ENCODE data around the gene NPM1.
"Not testable (repeated sequence)": the region's sequence is repeated elsewhere in the genome, so short reads cannot be mapped to it uniquely, and the experiment has no call there.

The NPM1 gene

DNA sequence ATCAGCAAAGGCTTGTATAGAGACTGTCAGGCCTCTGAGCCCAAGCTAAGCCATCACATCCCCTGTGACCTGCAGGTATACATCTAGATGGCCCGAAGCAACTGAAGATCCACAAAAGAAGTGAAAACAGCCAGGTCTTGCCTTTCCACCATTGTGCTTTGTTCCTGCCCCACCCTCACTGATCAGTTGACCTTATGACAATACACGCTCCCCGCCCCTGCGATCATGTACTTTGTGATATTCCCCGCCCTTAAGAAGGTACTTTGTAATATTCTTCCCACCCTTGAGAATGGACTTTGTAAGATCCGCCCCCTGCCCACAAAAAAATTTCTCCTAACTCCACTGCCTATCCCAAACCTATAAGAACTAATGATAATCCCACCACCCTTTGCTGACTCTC, 18.6 kb upstream of the NPM1 start:
- Histone ChIP-seq H3K4me1 (ENCODE audit: insufficient read depth, insufficient read length) (no peaks in the 10 kb centered on the region), H3K4me3 (ENCODE audit: insufficient read length, low read depth) (no peak overlapping the region), H3K9ac (ENCODE audit: insufficient read length, low read depth) (no peak overlapping the region), H3K9me3 (ENCODE audit: insufficient read depth, low read length) (no peaks in the 10 kb centered on the region), H3K27me3 (ENCODE audit: insufficient read depth, insufficient read length) (no peaks in the 10 kb centered on the region), H3K36me3 (ENCODE audit: insufficient read depth, insufficient read length, low read length) (no peaks in the 10 kb centered on the region)
- TF ChIP-seq YY1 (IDR thresholded peaks at IDR 0.05; ENCODE audit: insufficient read depth, insufficient read length) (no peak), SUZ12 (IDR thresholded peaks at IDR 0.05; ENCODE audit: extremely low read depth, insufficient read depth, insufficient read length) (no peak), ZNF274 (IDR thresholded peaks at IDR 0.05; ENCODE audit: low read depth, low read length) (no peak)
- DNase-seq (ENCODE audit: low read depth, low spot score), result no peak

DNA sequence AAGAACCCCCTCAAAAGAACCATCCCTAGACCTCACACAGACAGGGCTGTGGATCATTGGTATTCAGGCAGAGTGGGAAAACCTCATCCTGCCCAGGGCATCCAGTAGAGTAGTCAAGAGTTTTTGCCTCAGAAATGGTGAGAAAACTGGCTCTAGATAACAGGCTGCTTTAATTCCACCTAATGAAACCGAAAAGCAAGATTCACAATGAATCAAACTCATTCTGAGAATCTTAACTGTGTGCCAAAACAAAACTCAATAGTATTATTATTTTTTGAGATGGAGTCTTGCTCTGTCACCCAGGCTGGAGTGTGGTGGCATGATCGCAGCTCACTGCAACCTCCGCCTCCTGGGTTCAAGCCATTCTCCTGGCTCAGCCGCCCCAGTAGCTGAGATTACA, 17.8 kb upstream of the NPM1 start:
- no peak overlapping the region for H3K9ac ChIP-seq (ENCODE audit: insufficient read length, low read depth)
- H3K36me3 ChIP-seq (ENCODE audit: insufficient read depth, insufficient read length, low read length), result no peaks in the 10 kb centered on the region
- no peak for DNase-seq (ENCODE audit: low read depth, low spot score)
- no peak for TF ChIP-seq YY1 (IDR thresholded peaks at IDR 0.05; ENCODE audit: insufficient read depth, insufficient read length)
- no peak for TF ChIP-seq SUZ12 (IDR thresholded peaks at IDR 0.05; ENCODE audit: extremely low read depth, insufficient read depth, insufficient read length)
- no peak for TF ChIP-seq ZNF274 (IDR thresholded peaks at IDR 0.05; ENCODE audit: low read depth, low read length)
- H3K4me3 ChIP-seq (ENCODE audit: insufficient read length, low read depth), result no peak overlapping the region
- H3K27me3 ChIP-seq (ENCODE audit: insufficient read depth, insufficient read length), result no peaks in the 10 kb centered on the region
- no peaks in the 10 kb centered on the region for H3K4me1 ChIP-seq (ENCODE audit: insufficient read depth, insufficient read length)
- no peaks in the 10 kb centered on the region for H3K9me3 ChIP-seq (ENCODE audit: insufficient read depth, low read length)

- not testable (repeated sequence) for DNase-seq (ENCODE audit: low read depth, low spot score); H3K9me3 ChIP-seq (ENCODE audit: insufficient read depth, low read length)
Measured at GRCh38 chr5:171370881-171371280, 16.8 kb upstream of the NPM1 start.

GRCh38 chr5:171371326-171371725, 16.3 kb upstream of the NPM1 start:
- Histone ChIP-seq H3K4me1 (ENCODE audit: insufficient read depth, insufficient read length) (no peaks in the 10 kb centered on the region), H3K4me3 (ENCODE audit: insufficient read length, low read depth) (no peak overlapping the region), H3K9ac (ENCODE audit: insufficient read length, low read depth) (no peak overlapping the region), H3K36me3 (ENCODE audit: insufficient read depth, insufficient read length, low read length) (no peaks in the 10 kb centered on the region), H3K9me3 (ENCODE audit: insufficient read depth, low read length) (no peaks in the 10 kb centered on the region), H3K27me3 (ENCODE audit: insufficient read depth, insufficient read length) (no peaks in the 10 kb centered on the region)
- no peak for TF ChIP-seq YY1 (IDR thresholded peaks at IDR 0.05; ENCODE audit: insufficient read depth, insufficient read length)
- TF ChIP-seq ZNF274 (IDR thresholded peaks at IDR 0.05; ENCODE audit: low read depth, low read length), result no peak
- no peak for TF ChIP-seq SUZ12 (IDR thresholded peaks at IDR 0.05; ENCODE audit: extremely low read depth, insufficient read depth, insufficient read length)
- no peak for DNase-seq (ENCODE audit: low read depth, low spot score)

More at GRCh38 chr5:171370881-171371280, 16.8 kb upstream of the NPM1 start:
- H3K27me3 ChIP-seq (ENCODE audit: insufficient read depth, insufficient read length); H3K36me3 ChIP-seq (ENCODE audit: insufficient read depth, insufficient read length, low read length); H3K4me3 ChIP-seq (ENCODE audit: insufficient read length, low read depth); H3K9ac ChIP-seq (ENCODE audit: insufficient read length, low read depth); H3K4me1 ChIP-seq (ENCODE audit: insufficient read depth, insufficient read length): not testable (repeated sequence)

GRCh38 chr5:171379961-171380360, 7.7 kb upstream of the NPM1 start:
- H3K9ac ChIP-seq (ENCODE audit: insufficient read length, low read depth), result no peak overlapping the region
- H3K4me1 ChIP-seq (ENCODE audit: insufficient read depth, insufficient read length), result no peaks in the 10 kb centered on the region
- no peak overlapping the region for H3K4me3 ChIP-seq (ENCODE audit: insufficient read length, low read depth)
- H3K36me3 ChIP-seq (ENCODE audit: insufficient read depth, insufficient read length, low read length), result no peaks in the 10 kb centered on the region
- TF ChIP-seq YY1 (IDR thresholded peaks at IDR 0.05; ENCODE audit: insufficient read depth, insufficient read length), result no peak
- no peak for TF ChIP-seq ZNF274 (IDR thresholded peaks at IDR 0.05; ENCODE audit: low read depth, low read length)
- no peak for TF ChIP-seq SUZ12 (IDR thresholded peaks at IDR 0.05; ENCODE audit: extremely low read depth, insufficient read depth, insufficient read length)
- no peak for DNase-seq (ENCODE audit: low read depth, low spot score)
- H3K9me3 ChIP-seq (ENCODE audit: insufficient read depth, low read length), result no peaks in the 10 kb centered on the region
- no peaks in the 10 kb centered on the region for H3K27me3 ChIP-seq (ENCODE audit: insufficient read depth, insufficient read length)

DNA sequence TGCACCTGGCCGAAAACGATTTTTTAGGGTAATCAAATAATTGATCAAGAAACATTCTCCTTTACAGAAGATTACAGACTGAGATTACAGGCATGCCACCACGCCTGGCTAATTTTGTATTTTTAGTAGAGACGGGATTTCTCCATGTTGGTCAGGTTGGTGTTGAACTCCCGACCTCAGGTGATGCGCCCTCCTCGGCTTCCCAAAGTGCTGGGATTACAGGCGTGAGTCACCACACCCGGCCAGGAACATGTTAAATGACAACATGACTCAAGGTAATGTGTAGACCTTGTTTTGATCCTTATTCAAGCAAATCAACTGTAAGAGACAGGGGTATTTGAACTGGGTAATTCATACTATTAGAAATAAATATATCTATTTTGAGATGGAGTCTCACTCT, 3.2 kb upstream of the NPM1 start:
- not testable (repeated sequence) for H3K4me3 ChIP-seq (ENCODE audit: insufficient read length, low read depth); DNase-seq (ENCODE audit: low read depth, low spot score); H3K4me1 ChIP-seq (ENCODE audit: insufficient read depth, insufficient read length); H3K9me3 ChIP-seq (ENCODE audit: insufficient read depth, low read length); H3K9ac ChIP-seq (ENCODE audit: insufficient read length, low read depth); H3K27me3 ChIP-seq (ENCODE audit: insufficient read depth, insufficient read length)
- H3K36me3 ChIP-seq (ENCODE audit: insufficient read depth, insufficient read length, low read length), result peaks cover 14% of the 10 kb centered on the region

DNA sequence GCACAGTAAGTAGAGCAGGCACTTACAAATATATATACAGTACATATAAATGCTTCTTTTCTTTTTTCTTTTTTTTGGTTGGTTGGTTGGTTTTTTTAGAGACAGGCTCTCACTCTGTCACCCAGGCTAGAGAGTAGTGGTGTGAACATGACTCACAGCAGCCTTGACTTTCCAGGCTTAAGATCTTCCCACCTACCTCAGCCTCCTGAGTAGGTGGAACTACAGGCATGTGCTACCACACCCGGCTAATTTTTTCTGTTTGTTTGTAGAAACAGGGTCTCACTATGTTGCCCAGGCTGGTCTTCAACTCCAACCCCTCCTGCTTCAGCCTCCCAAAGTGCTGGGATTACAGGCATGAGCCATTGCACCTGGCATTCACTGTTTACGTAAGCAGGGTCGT, 2.6 kb upstream of the NPM1 start:
- H3K9ac ChIP-seq (ENCODE audit: insufficient read length, low read depth); H3K27me3 ChIP-seq (ENCODE audit: insufficient read depth, insufficient read length); DNase-seq (ENCODE audit: low read depth, low spot score); H3K4me1 ChIP-seq (ENCODE audit: insufficient read depth, insufficient read length); H3K9me3 ChIP-seq (ENCODE audit: insufficient read depth, low read length); H3K4me3 ChIP-seq (ENCODE audit: insufficient read length, low read depth): not testable (repeated sequence)
- peaks cover 20% of the 10 kb centered on the region for H3K36me3 ChIP-seq (ENCODE audit: insufficient read depth, insufficient read length, low read length)

DNA sequence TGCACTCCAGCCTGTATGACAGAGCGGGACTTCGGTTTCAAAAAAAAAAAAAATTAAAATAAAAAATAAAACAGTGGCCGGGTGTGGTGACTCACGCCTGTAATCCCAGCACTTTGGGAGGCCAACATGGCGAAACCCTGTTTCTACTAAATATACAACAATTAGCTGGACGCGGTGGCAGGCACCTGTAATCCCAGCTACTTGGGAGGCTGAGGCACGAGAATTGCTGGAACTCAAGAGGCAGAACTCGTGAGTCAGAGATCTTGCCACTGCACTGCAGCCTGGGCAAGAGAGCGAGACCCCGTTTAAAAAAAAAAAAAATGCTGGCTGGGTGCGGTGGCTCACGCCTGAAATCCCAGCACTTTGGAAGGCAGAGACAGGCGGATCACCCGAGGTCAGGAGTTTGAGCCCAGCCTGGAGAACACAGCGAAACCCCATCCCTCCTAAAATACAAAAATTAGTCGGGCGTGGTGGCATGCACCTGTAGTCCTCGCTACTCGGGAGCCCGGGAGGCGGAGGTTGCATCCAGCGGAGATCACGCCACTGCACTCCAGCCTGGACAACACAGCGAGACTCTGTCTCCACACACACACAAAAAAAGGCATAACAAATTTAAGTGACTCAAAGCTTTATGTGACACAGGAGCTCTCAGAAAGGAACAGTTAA, 1.5 kb upstream of the NPM1 start:
- peak overlapping the region; percentile 64 for H3K4me3 ChIP-seq (ENCODE audit: insufficient read length, low read depth)
- H3K27me3 ChIP-seq (ENCODE audit: insufficient read depth, insufficient read length), result no peaks in the 10 kb centered on the region
- H3K9ac ChIP-seq (ENCODE audit: insufficient read length, low read depth), result peak overlapping the region; percentile 95

More for the DNA sequence above, 1.5 kb upstream of the NPM1 start:
- Histone ChIP-seq H3K9me3 (ENCODE audit: insufficient read depth, low read length) (no peaks in the 10 kb centered on the region), H3K4me1 (ENCODE audit: insufficient read depth, insufficient read length) (no peaks in the 10 kb centered on the region), H3K36me3 (ENCODE audit: insufficient read depth, insufficient read length, low read length) (peaks cover 31% of the 10 kb centered on the region)
- no peak for TF ChIP-seq SUZ12 (IDR thresholded peaks at IDR 0.05; ENCODE audit: extremely low read depth, insufficient read depth, insufficient read length)
- no peak for DNase-seq (ENCODE audit: low read depth, low spot score)
